ENCODE results near the gene SLC35A4. TPM values are rescaled to one million over a fixed set of nuclear protein-coding genes. Genes with fewer than 3 reads are reported as not detected.

Gene SLC35A4
- total and polyA plus RNA-seq, 2 of the 8 experiments (the other 6 are each of a cell fraction or from before 2014, with no cell fraction given): 78.6 to 133 TPM

- TF ChIP-seq KDM1A (IDR thresholded peaks at IDR 0.05; ENCODE audit: borderline replicate concordance, low read length): no peak
- TF ChIP-seq CEBPB (IDR thresholded peaks at IDR 0.05; ENCODE audit: low read depth, low read length): no peak
- TF ChIP-seq TEAD4 (IDR thresholded peaks at IDR 0.05; ENCODE audit: low read depth, low read length): no peak
- no peak for TF ChIP-seq POLR2A (IDR thresholded peaks at IDR 0.05; ENCODE audit: control extremely low read depth in 1 of 2, low read depth in 2 of 2, low read length in 2 of 2)
- no peak for TF ChIP-seq SP1 (IDR thresholded peaks at IDR 0.05; ENCODE audit: low read depth, low read length)
- TF ChIP-seq NANOG (IDR thresholded peaks at IDR 0.05; ENCODE audit: insufficient read depth, low read depth, low read length, poor library complexity, severe bottlenecking): no peak
- TF ChIP-seq EP300 (IDR thresholded peaks at IDR 0.05; ENCODE audit: borderline replicate concordance in 1 of 2, low read depth in 2 of 2, low read length in 2 of 2): no peak
- no peak for TF ChIP-seq CREB1 (IDR thresholded peaks at IDR 0.05)
- TF ChIP-seq TBP (IDR thresholded peaks at IDR 0.05; ENCODE audit: low read depth, low read length): no peak
These were observed 22.9 kb downstream of the SLC35A4 start for GRCh38 chr5:140587495-140587894.

More at GRCh38 chr5:140587495-140587894, 22.9 kb downstream of the SLC35A4 start:
- H3K79me2 ChIP-seq (ENCODE audit: control insufficient read depth in 1 of 2, insufficient read depth in 2 of 2, low read length in 2 of 2): no peaks in the 10 kb centered on the region
- H2BK5ac ChIP-seq (ENCODE audit: low read depth, low read length): no peak overlapping the region
- FAIRE-seq: no peak
- no peaks in the 10 kb centered on the region for H3K4me1 ChIP-seq (replicated peaks in 1 of 4; ENCODE audit: control insufficient read depth in 3 of 4, insufficient read depth in 4 of 4, low read length in 3 of 4)
- H3K36me3 ChIP-seq (ENCODE audit: control insufficient read depth in 2 of 4, insufficient read depth in 4 of 4, low read length in 3 of 4): no peaks in the 10 kb centered on the region
- no peak overlapping the region for H3K4me2 ChIP-seq (ENCODE audit: insufficient read depth in 1 of 2, low read depth in 2 of 2, low read length in 2 of 2)
- no peak overlapping the region for H3K9ac ChIP-seq (replicated peaks in 1 of 4; ENCODE audit: extremely low read depth in 1 of 4, low read depth in 3 of 4, low read length in 3 of 4)
- H3K4ac ChIP-seq (replicated peaks; ENCODE audit: insufficient read length, low read depth, low read length): no peak overlapping the region
- no peaks in the 10 kb centered on the region for H3K27me3 ChIP-seq (replicated peaks in 1 of 4; ENCODE audit: control insufficient read depth in 3 of 4, extremely low read depth in 1 of 4, insufficient read depth in 3 of 4, low read length in 3 of 4)
- DNase-seq (ENCODE audit: low read depth in 1 of 2, low spot score in 2 of 2): no peak
- H3K23me2 ChIP-seq (ENCODE audit: low read depth, low read length): peaks cover 1% of the 10 kb centered on the region; the same call in 1 of the 2 replicates
- H3K18ac ChIP-seq (ENCODE audit: extremely low read depth, low read length): no peak overlapping the region
- H3K14ac ChIP-seq (ENCODE audit: insufficient read length): no peak overlapping the region
- no peak overlapping the region for H2BK20ac ChIP-seq (ENCODE audit: low read length)
- 74% methylated on average over 1 of the region's 1 CpG; no CpG with 5 or more reads in 1 of the 2 experiments for WGBS, 2 experiments (ENCODE audit: extremely low coverage in 1 of 2, insufficient coverage in 1 of 2, insufficient read length in 1 of 2, insufficient replicate concordance in 2 of 2, low coverage in 1 of 2, low lambda C conversion rate in 2 of 2, missing lambda C conversion rate in 1 of 2)
- H2BK120ac ChIP-seq (replicated peaks; ENCODE audit: low read depth, low read length): no peak overlapping the region
- H3K27ac ChIP-seq (ENCODE audit: low read depth, low read length): no peak overlapping the region
- POLR2A ChIA-PET (ENCODE audit: partially characterized antibody): no interaction called here
- no peak overlapping the region for H2BK12ac ChIP-seq (ENCODE audit: low read depth, low read length)
- H3K4me3 ChIP-seq (ENCODE audit: extremely low read depth in 1 of 4, insufficient read depth in 2 of 4, low read depth in 3 of 4, low read length in 4 of 4): no peak overlapping the region
- H3K79me1 ChIP-seq (ENCODE audit: low read depth, low read length): no peaks in the 10 kb centered on the region
- H2AFZ ChIP-seq (ENCODE audit: low read length): no peak overlapping the region
- no peak overlapping the region for H2AK5ac ChIP-seq (ENCODE audit: low read depth, low read length)
- H2BK15ac ChIP-seq (ENCODE audit: low read length): no peak overlapping the region
- no peak overlapping the region for H4K5ac ChIP-seq (ENCODE audit: insufficient read length, low read depth, low read length)
- H4K8ac ChIP-seq (ENCODE audit: extremely low read depth, insufficient read depth, low read length): no peak overlapping the region
- no peaks in the 10 kb centered on the region for H4K20me1 ChIP-seq (replicated peaks in 1 of 2; ENCODE audit: control insufficient read depth in 1 of 2, insufficient read depth in 2 of 2, low read length in 2 of 2)
- H3K23ac ChIP-seq (ENCODE audit: insufficient read length): no peak overlapping the region
- H3K9me3 ChIP-seq (ENCODE audit: insufficient read depth in 2 of 2, low read depth in 1 of 2, low read length in 1 of 2): 0 out of 4 replicates have a peak, but pooled peaks cover 0 to 2% of the 10 kb centered on the region in 2 experiments
- H3K56ac ChIP-seq (replicated peaks; ENCODE audit: insufficient read length, low read depth, low read length): no peak overlapping the region
- CTCF ChIA-PET (ENCODE audit: partially characterized antibody): no interaction called here
- H4K91ac ChIP-seq (replicated peaks; ENCODE audit: insufficient read length, low read length): no peak overlapping the region
